ENCODE measurements around the gene NACA. TPM values are rescaled to one million over a fixed set of nuclear protein-coding genes. Genes with fewer than 3 reads are reported as not detected.

Gene NACA
- total and polyA plus RNA-seq, 2 experiments from 2014 or later = 672 to 762 TPM

DNA sequence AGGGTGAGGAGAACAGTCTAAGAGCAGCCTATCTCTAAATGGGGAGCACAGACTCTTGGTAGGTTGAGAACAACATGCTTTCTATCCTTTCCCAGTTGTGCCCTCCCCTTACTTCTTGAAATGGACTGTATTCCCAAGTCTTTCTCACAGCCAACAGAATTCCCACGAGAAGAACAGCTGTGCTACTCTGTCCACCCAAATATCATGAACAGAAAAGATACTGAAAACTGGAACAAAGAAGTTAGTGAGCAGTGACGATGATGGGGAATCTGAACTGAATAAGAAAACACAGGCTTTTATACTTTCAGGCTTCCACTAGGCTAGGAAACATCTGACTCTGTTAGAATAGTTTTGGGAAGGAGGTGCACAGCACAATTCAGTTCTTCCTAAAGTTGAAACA is 3.4 kb downstream of the NACA start:
- Histone ChIP-seq H3K79me2 (ENCODE audit: insufficient read depth) (peaks cover 84% of the 10 kb centered on the region), H3F3A (ENCODE audit: insufficient read depth) (peaks cover 41% of the 10 kb centered on the region), H3K27me3 (replicated peaks; ENCODE audit: insufficient read depth) (no peaks in the 10 kb centered on the region), H3K36me3 (ENCODE audit: low read depth) (peaks cover 16% of the 10 kb centered on the region), H3K9ac (peak overlapping the region; percentile 99), H3K4me1 (ENCODE audit: insufficient read depth) (peaks cover 32% of the 10 kb centered on the region), H3K4me3 (peak overlapping the region; percentile 95), H3K27ac (peak overlapping the region; percentile 90), H4K20me1 (ENCODE audit: insufficient read depth) (peaks cover 25% of the 10 kb centered on the region), H3K9me2 (ENCODE audit: insufficient read depth) (no peaks in the 10 kb centered on the region), H3K9me3 (ENCODE audit: low read depth) (no peaks in the 10 kb centered on the region), H3K4me2 (ENCODE audit: unreplicated experiment) (peak overlapping the region; percentile 95), H2AFZ (no peak overlapping the region)
- in situ Hi-C loops (cut with MboI) = no loop called here
- WGBS, 2 experiments (ENCODE audit: low coverage in 1 of 2, low lambda C conversion rate in 2 of 2, missing lambda C conversion rate in 2 of 2) = 77 to 86% methylated on average over 2 of the region's 2 CpGs
- DNase-seq = no peak
- no peak for TF ChIP-seq EZH2phosphoT487 (IDR thresholded peaks at IDR 0.05; ENCODE audit: insufficient read depth, low read depth)
- no peak for TF ChIP-seq EZH2 (IDR thresholded peaks at IDR 0.05; ENCODE audit: insufficient read depth, poor library complexity, severe bottlenecking)

DNA sequence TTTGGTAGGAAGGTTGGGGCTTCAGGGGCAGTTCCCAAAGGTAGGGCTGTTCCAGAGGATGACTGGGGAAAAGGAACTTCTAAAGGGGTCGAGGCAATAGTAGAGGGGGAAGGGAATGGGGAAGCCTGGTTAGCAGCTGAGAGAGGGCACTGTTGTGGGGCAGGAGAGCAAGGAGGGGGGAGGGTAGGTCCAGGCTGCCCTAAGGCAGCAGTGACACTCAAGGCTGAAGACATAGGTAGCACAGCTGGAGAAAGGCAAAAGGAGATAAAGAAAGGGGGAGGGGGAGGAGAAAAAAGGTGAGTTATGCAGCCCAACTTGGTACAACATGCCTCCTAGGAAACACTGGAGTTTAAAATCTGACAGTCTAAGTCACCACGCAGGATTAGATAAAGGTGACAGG is 3.9 kb downstream of the NACA start:
- Histone ChIP-seq H3K4me2 (ENCODE audit: unreplicated experiment) (peak overlapping the region; percentile 95), H3K9me2 (ENCODE audit: insufficient read depth) (no peaks in the 10 kb centered on the region), H3K79me2 (ENCODE audit: insufficient read depth) (peaks cover 89% of the 10 kb centered on the region), H3K4me1 (ENCODE audit: insufficient read depth) (peaks cover 36% of the 10 kb centered on the region), H2AFZ (no peak overlapping the region), H3K4me3 (0 out of 2 replicates have a peak overlapping the region, but pooled peaks have one; percentile 95), H3K9me3 (ENCODE audit: low read depth) (no peaks in the 10 kb centered on the region), H4K20me1 (ENCODE audit: insufficient read depth) (peaks cover 29% of the 10 kb centered on the region), H3K36me3 (ENCODE audit: low read depth) (peaks cover 16% of the 10 kb centered on the region), H3F3A (ENCODE audit: insufficient read depth) (peaks cover 39% of the 10 kb centered on the region), H3K27ac (peak overlapping the region; percentile 90), H3K27me3 (replicated peaks; ENCODE audit: insufficient read depth) (no peaks in the 10 kb centered on the region), H3K9ac (peak overlapping the region; percentile 99; the same call in 1 of the 2 replicates)
- DNase-seq = no peak
- in situ Hi-C loops (cut with MboI) = no loop called here
- no peak for TF ChIP-seq EZH2phosphoT487 (IDR thresholded peaks at IDR 0.05; ENCODE audit: insufficient read depth, low read depth)
- no peak for TF ChIP-seq EZH2 (IDR thresholded peaks at IDR 0.05; ENCODE audit: insufficient read depth, poor library complexity, severe bottlenecking)
- 44 to 72% methylated on average over 2 of the region's 2 CpGs for WGBS, 2 experiments (ENCODE audit: low coverage in 1 of 2, low lambda C conversion rate in 2 of 2, missing lambda C conversion rate in 2 of 2)

DNA sequence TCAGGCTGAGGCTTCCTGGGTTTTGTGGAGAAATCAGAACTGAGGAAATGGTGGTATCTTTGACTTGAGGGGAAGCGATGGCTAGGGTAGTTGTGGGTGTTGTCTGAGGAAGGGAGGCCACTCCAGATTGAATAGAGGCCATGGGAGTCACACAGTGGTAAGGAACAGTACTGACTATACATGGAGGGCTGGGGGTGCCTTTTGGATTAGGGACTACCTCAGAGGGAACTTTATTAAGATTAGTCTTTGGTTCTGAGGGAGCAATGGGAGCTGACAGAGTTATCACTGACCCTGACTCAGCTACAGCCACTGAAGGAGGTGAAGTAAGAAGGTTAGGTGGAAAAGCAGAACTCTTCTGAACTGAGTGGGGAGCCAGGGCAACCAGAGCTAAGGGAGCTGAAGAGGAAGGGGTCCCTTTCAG is 4.4 kb downstream of the NACA start:
- Histone ChIP-seq H3K36me3 (ENCODE audit: low read depth) (peaks cover 16% of the 10 kb centered on the region), H3K4me1 (ENCODE audit: insufficient read depth) (peaks cover 32% of the 10 kb centered on the region), H4K20me1 (ENCODE audit: insufficient read depth) (peaks cover 33% of the 10 kb centered on the region), H2AFZ (no peak overlapping the region), H3K9me3 (ENCODE audit: low read depth) (no peaks in the 10 kb centered on the region), H3K27me3 (replicated peaks; ENCODE audit: insufficient read depth) (no peaks in the 10 kb centered on the region), H3K9me2 (ENCODE audit: insufficient read depth) (no peaks in the 10 kb centered on the region), H3F3A (ENCODE audit: insufficient read depth) (peaks cover 34% of the 10 kb centered on the region), H3K4me3 (no peak overlapping the region), H3K79me2 (ENCODE audit: insufficient read depth) (peaks cover 94% of the 10 kb centered on the region), H3K27ac (peak overlapping the region; percentile 90; the same call in 1 of the 2 replicates), H3K4me2 (ENCODE audit: unreplicated experiment) (no peak overlapping the region), H3K9ac (no peak overlapping the region)
- 79 to 100% methylated on average over 1 of the region's 1 CpG for WGBS, 2 experiments (ENCODE audit: low coverage in 1 of 2, low lambda C conversion rate in 2 of 2, missing lambda C conversion rate in 2 of 2)
- TF ChIP-seq EZH2phosphoT487 (IDR thresholded peaks at IDR 0.05; ENCODE audit: insufficient read depth, low read depth) (no peak), EZH2 (IDR thresholded peaks at IDR 0.05; ENCODE audit: insufficient read depth, poor library complexity, severe bottlenecking) (no peak)
- in situ Hi-C loops (cut with MboI) = no loop called here
- DNase-seq = no peak

DNA sequence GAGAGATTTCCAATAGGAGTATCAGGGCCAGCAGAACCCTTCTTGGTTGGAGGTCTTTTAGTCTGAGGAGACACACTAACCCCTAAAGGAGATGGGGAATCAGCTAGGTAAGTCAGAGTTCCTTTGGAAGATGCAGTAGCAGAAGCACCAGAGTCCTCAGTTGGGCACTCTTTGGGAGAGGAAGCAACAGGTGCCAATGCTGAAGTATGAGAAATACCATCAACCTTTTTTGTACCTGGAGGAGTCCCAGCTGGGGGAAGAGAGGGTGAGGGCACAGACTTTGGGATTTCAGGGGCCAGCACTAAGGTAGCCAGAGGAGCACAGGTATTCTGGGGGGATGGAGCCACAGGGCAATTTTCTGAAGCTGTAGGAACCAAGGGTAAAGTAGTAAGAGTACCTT is 6.0 kb downstream of the NACA start:
- in situ Hi-C loops (cut with MboI) = no loop called here
- Histone ChIP-seq H2AFZ (no peak overlapping the region), H3K4me3 (no peak overlapping the region), H3K4me1 (ENCODE audit: insufficient read depth) (peaks cover 30% of the 10 kb centered on the region), H3K9me2 (ENCODE audit: insufficient read depth) (no peaks in the 10 kb centered on the region), H3K27me3 (replicated peaks; ENCODE audit: insufficient read depth) (no peaks in the 10 kb centered on the region), H3K79me2 (ENCODE audit: insufficient read depth) (peaks cover 100% of the 10 kb centered on the region), H3K9ac (no peak overlapping the region), H3K27ac (no peak overlapping the region), H3K4me2 (ENCODE audit: unreplicated experiment) (no peak overlapping the region), H3K36me3 (ENCODE audit: low read depth) (peaks cover 31% of the 10 kb centered on the region), H3F3A (ENCODE audit: insufficient read depth) (peaks cover 48% of the 10 kb centered on the region), H3K9me3 (ENCODE audit: low read depth) (no peaks in the 10 kb centered on the region), H4K20me1 (ENCODE audit: insufficient read depth) (peaks cover 50% of the 10 kb centered on the region)
- DNase-seq = no peak
- no peak for TF ChIP-seq EZH2phosphoT487 (IDR thresholded peaks at IDR 0.05; ENCODE audit: insufficient read depth, low read depth)
- no peak for TF ChIP-seq EZH2 (IDR thresholded peaks at IDR 0.05; ENCODE audit: insufficient read depth, poor library complexity, severe bottlenecking)

DNA sequence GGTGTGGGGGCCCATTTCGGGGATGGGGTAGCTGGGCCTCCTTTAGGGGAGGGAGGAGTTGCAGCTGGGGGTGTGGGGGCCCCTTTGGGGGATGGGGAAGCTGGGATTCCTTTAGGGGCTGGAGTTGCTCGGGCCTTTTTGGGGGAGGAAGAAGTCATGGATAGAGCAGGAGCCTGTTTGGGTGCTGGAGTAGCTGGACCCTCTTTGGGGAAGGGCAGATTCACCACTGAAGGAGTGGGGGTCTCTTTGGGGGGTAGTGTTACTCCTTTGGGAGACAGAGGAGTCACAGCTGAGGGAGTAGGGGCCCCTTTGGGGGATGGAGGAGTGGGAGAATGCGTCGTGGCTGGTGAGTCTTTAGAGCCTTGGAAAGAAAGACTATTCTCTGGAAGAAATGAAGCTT is 6.5 kb downstream of the NACA start:
- DNase-seq = no peak
- peaks cover 48% of the 10 kb centered on the region for H4K20me1 ChIP-seq (ENCODE audit: insufficient read depth)
- H3K4me2 ChIP-seq (ENCODE audit: unreplicated experiment) = no peak overlapping the region
- H3K27ac ChIP-seq = no peak overlapping the region
- peaks cover 51% of the 10 kb centered on the region for H3F3A ChIP-seq (ENCODE audit: insufficient read depth)
- H3K9ac ChIP-seq = no peak overlapping the region
- H3K27me3 ChIP-seq (replicated peaks; ENCODE audit: insufficient read depth) = no peaks in the 10 kb centered on the region
- H3K9me3 ChIP-seq (ENCODE audit: low read depth) = no peaks in the 10 kb centered on the region
- no peaks in the 10 kb centered on the region for H3K9me2 ChIP-seq (ENCODE audit: insufficient read depth)
- peaks cover 34% of the 10 kb centered on the region for H3K36me3 ChIP-seq (ENCODE audit: low read depth)
- H3K4me3 ChIP-seq = no peak overlapping the region
- peaks cover 30% of the 10 kb centered on the region for H3K4me1 ChIP-seq (ENCODE audit: insufficient read depth)
- in situ Hi-C loops (cut with MboI) = no loop called here
- no peak overlapping the region for H2AFZ ChIP-seq
- H3K79me2 ChIP-seq (ENCODE audit: insufficient read depth) = peaks cover 100% of the 10 kb centered on the region
- TF ChIP-seq EZH2 (IDR thresholded peaks at IDR 0.05; ENCODE audit: insufficient read depth, poor library complexity, severe bottlenecking) (no peak), EZH2phosphoT487 (IDR thresholded peaks at IDR 0.05; ENCODE audit: insufficient read depth, low read depth) (no peak)
- 26 to 27% methylated on average over 2 to 4 of the region's 4 CpGs for WGBS, 2 experiments (ENCODE audit: low coverage in 1 of 2, low lambda C conversion rate in 2 of 2, missing lambda C conversion rate in 2 of 2)

All from GM23248 (cell line).